Skeletal muscle cell (primary cell): Measurements from ENCODE around the gene CENPT.
"Not testable (repeated sequence)": the region's sequence is repeated elsewhere in the genome, so short reads cannot be mapped to it uniquely, and the experiment has no call there.

Source experiments
- DNase-seq: peaks from one replicate; pipeline ENCODE4 v3.0.0-alpha.2; 2010; ENCODE audit warnings: low read depth
- H3K4me3 ChIP-seq: 2 replicates; pipeline ENCODE4 v1.5.1; 2011; ENCODE audit warnings: low read depth, mild to moderate bottlenecking, control low read depth, low read length, moderate library complexity

The CENPT gene

DNA sequence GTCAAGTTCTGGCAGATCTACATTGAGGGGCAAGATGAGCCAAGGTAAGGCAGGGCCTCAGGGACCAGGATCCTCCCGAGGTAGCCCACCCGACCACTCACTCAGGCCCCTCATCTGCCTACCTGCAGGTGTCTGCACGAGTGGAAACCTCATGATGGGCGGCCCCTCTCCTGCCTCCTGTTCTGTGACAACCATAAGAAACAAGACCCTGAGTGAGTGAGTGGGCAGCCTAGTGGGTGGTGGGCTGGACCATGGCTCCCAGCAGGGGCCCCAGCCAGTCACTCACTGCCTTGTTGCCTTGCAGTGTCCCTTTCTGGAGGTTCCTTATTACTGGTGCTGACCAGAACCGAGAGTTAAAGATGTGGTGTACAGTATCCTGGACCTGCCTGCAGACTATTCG, 30.7 kb upstream of the CENPT start:
- H3K4me3 ChIP-seq: no peak overlapping the region
- DNase-seq: no peak

DNA sequence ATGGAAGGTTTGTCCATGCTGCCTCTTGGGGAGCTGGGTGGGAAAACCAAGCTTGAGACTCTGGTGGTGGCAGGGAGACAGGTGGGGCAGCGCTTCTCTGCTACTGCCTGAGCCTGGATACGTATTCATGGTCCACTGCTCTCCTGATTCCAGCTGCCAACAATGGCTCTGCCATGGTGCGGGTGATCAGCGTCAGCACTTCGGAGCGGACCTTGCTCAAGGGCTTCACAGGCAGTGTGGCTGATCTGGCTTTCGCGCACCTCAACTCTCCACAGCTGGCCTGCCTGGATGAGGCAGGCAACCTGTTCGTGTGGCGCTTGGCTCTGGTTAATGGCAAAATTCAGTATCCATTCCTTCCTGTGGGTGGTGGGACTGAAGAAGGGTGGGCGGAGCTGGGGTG, 29.6 kb upstream of the CENPT start:
- no peak overlapping the region for H3K4me3 ChIP-seq
- no peak for DNase-seq

DNA sequence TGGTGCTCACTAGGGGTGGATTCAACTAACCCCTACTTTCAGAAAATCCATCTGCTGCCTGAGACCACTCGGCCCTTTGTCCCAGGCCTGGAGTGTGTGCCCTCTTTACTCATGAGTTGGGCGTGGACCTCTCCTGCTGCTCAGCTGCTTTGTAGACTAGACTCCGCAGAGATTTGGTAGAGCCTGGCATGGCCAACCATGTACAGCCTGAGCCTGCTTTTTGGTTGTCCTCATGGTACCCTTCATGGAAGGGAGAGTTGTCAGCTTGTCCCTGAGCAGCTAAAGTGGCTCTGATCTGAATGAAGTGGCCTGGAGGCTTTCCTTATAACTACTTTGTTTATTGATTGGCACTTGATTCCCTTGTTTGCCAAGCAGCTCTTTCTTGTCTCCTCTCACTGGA, 26.9 kb upstream of the CENPT start:
- H3K4me3 ChIP-seq: peak overlapping the region; percentile 84
- no peak for DNase-seq

DNA sequence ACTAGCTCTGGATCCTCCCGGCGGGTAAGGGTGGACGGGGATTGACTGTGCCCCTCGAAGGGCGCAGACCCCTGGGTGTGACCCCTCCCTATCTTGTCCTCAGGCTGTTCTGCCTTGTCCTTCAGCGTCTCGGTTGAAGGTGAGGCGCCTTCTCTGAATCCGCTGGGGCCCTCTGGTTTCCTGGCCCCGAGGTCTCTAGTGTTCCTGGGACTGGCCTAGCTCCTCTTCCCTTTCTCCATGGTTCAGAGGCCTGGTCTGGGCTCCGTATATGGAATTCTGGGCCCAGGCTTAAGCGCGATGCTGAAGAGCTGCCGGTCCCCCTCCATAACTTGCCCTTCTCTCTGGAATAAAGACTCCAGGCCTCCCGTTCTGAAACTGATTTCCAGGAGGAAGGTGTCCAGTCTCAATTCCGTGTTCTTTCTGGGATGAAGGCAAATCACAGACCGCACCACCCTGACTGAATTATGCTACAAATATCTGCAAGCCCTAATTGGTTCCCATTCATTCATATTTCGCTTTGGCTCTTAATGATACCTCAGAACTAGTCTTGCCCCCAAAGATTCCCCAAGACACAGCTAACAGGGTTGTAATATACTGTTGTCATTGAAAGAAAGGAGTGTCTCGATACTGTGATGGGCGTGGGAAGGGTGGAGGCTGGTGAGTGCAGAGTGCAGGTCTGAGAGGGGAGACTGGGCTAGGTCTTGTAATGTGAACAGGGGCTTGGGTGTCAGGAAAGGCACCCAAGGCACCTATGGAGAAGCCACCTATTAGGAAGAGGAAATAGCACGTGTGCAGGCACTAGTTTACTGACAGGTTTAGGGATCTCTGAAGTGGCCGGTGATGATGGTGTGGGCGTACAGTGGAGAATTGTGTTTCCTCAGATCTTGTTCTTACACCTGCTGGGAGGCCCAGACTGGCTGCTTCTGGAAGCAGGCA, 26.2 kb upstream of the CENPT start:
- no peak for DNase-seq
- H3K4me3 ChIP-seq: peak overlapping the region; percentile 84

DNA sequence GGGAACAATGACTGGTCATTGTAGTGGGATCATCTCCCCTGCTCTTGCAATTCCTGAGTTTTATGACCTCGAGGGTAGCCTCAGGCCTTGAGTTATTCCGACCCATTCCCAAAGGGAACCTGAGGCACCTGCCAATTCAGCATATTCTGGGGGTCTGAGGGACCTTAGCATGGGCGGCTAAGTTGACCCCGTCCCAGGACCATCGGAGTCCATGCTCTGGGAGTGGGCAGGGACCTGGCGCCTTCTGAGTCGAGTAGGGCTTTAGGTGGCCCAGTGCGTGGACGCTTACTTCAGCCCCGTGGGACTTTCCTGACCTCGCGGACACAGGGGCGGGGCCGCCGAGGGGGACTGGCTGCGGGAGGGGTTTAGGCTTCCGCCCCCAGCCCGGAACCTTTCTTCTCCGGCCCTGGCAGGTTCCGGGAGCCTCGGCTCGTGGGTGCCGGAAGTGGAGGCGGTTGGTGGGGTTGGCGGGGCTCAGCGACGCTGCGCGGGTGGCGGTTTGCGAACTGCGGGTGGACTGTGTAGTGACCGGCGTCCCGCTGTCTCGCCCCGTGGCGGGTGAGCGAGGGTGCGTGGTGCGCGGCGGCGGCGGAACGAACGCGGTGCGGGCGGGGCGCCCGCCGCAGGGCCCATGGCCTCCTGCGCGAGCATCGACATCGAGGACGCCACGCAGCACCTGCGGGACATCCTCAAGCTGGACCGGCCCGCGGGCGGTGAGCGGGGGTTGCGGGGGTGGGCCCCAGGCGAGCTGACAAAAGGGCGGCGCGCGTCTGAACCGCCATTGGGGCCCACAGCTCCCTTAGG, 25.3 kb upstream of the CENPT start, which contains the start of gene EDC4:
EDC4 (plus strand) TSS at position 422 of the 804 bp plus-strand sequence; CDS start at position 632, 210 bp downstream.
- no peak for DNase-seq
- H3K4me3 ChIP-seq: peak within 1 kb of the TSS; percentile 84

DNA sequence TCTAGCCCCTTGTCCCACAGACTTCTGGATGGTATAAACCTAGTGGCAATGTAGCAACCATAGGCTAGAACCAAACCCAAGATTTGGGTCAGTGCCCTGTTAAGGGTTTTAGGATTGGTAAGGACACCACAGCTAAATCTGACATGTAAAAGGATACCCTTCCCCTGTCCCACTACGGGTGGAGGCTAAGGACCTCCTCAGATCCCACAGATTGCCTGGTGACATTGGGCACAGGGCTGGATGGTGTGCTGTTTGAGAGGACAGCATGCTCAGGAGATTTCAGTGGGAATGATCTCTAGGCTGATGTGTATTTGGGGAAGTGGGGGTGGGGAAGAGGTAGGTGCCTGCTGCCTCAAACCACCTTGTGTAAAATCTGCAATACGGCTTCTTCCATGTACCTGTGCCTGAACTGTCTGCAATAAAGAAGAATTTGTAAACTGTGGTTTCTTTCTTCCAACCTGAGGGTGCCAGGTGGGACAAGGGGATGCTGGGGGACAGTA, 24.7 kb upstream of the CENPT start:
- H3K4me3 ChIP-seq: no peak overlapping the region
- DNase-seq: no peak

DNA sequence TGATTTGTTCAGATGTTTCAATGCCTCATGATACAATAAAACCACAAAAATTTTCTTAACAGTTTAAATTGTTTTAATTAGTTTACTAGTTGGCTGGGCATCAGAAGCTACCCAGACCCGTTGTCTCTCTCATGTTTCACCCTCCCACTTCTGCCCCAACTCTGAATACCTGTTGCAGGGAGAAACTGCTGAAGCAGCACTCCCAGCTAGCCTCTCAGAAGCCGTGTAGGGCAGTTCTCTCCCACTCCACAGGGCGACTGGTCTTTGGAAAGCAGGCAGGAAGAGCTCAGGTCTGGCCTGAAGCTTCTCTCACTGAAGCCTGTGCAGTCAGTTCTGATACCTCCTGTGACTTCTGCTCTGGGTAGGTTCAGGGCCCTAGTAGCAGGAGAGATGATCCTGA, 23.8 kb upstream of the CENPT start:
- H3K4me3 ChIP-seq: no peak overlapping the region
- no peak for DNase-seq

DNA sequence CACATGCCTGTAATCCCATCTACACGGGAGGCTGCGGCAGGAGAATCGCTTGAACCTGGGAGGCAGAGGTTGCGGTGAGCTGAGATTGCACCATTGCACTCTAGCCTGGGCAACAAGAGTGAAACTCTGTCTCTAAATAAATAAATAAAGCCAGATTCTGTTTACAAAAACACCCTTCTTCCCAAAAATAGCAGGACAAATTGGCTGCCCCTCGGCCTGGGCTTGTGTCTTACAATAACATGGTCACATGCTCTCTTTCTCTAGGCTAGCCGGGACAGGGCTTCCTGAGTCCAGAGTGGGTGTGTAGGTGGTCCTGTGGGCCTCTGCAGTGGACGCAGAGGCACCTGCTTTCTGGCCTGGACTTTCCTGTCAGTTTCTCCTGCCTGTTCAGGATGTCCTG, 22.2 kb upstream of the CENPT start:
- H3K4me3 ChIP-seq: no peak overlapping the region

DNA sequence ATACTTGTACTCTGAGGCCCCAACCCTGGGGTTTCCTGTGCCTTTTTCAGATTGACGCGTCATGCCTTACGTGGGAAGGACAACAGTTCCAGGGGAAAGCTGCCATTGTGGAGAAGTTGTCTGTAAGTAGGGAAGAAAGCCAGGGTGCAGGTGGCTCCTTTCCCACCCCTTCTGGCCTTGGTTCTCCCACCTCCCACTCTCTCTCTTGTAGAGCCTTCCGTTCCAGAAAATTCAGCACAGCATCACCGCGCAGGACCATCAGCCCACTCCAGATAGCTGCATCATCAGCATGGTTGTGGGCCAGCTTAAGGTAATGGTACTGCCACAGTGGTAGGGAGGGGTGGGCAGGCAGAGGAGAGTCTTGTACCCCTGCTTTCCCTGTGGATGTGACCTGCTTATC, 20.8 kb upstream of the CENPT start:
- no peak for DNase-seq
- H3K4me3 ChIP-seq: no peak overlapping the region

More for the DNA sequence above, 22.2 kb upstream of the CENPT start:
- no peak for DNase-seq

DNA sequence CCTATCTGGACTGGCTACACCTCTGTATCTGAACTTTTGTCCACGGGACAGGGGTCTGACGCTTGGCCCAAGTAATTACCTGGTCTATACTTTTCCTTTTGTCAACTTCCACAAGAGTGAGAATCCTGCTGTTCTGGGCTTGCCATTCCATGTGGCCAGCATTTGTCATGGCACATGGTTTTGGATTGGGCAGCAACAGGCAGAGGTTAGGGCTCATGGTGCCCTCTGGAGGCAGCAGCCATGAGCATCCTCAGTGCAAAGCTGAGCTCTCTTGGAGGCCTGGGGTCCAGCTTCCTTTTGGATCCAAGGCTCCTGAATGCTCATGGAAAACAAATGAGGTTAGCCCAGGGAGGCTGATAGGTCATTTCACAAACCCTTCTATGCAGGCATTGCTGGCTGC, 17.8 kb upstream of the CENPT start:
- no peak overlapping the region for H3K4me3 ChIP-seq
- DNase-seq: no peak

DNA sequence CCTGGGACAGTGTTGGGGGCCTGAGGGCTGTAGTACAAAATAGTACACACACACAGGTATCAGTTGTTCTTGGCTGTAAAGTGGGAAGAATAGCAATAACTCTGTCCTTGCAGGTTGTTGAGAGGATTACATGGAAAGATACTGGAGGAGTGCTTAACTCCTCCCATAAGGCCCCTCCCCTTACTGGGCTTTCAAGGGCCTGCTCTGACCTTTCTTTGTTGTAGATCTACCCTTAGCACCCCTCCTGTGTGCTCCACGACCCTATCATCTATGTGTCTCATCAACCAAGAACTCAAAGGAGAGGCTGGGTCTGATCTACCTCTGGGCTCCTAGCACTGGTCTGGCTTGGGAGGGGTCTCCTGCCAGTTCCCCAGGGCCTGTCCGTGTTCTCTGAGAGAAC, 17.1 kb upstream of the CENPT start:
- H3K4me3 ChIP-seq: no peak overlapping the region
- no peak for DNase-seq

DNA sequence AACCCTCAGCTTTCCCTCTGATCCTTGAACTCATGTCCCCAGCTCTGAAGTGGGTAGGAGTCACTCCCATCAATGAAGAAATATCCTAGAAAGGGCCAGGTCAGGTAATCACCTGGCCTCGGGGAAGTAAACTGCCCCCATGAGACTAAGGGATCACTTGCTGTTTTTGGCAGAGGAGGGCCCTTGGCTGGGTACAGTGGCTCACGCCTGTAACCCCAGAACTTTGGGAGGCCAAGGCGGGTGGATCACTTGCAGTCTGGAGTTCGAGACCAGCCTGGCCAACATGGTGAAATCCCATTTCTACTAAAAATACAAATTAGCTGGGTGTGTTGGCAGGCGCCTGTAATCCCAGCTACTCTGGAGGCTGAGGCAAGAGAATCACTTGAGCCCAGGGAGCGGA, 16.6 kb upstream of the CENPT start:
- H3K4me3 ChIP-seq, DNase-seq: not testable (repeated sequence)

DNA sequence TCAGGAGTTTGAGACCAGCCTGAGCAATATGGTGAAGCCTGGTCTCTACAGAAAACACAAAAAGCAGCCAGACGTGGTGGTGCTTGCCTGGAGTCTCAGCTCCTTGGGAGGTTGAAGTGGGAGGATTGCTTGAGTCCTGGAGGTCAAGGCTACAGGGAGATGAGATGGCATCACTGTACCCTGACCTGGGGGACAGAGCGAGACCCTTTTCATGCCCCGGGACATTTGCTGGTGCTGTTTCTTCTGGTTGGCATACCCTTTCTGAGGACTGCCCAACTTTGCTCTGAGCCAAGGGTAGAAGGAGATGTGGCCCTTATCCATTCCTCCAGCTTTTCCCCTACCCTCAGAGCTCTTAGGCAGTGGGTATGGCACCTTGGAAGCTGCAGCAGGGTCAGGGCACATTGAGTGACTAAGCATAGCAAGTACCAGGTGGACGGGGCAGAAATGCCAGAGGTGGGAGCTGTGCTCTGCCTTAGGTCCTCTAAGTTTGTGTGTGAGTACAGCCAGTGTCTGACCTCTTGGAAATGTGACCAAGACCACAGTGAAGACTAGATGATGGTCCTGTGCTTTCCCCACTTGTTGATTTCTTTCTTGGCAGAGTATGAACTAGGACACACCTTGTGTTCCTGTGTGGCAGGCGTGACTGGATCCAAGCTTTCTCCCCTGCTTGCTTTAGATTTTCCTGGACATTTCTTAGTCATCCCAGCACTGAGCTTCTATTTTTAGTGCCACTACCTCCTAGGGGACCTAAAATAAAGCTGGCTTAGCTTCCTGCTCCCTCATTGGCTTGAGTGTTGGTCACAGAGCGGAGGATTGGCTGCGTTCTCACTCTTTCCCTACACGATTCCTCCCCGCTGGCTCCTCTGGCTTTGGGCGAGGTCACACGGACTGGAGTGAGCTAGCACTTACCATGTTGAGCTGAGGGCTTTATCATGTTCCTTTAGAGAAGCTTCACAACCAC, 15.4 kb upstream of the CENPT start:
- no peak for DNase-seq
- no peak overlapping the region for H3K4me3 ChIP-seq

DNA sequence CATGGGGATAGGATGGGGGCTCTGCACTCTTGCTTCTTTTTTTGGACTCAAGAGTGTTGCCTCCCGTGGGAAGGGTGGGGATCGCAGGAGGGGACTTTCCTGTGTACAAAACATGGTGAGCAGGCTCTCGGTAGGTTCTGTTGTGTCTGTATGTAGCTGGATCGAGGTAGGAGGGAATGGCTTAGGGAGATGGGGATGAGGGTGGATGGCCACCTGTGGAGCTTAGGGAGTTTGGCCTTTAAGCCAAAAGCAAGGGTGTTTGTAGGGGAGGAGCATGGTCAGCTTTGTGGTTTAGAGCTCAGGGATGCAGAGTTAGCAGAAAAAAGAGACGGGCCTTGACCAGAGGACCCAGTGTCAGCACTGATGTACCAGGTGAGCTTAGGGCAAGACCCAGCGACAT, 14.4 kb upstream of the CENPT start:
- no peak overlapping the region for H3K4me3 ChIP-seq
- DNase-seq: no peak

DNA sequence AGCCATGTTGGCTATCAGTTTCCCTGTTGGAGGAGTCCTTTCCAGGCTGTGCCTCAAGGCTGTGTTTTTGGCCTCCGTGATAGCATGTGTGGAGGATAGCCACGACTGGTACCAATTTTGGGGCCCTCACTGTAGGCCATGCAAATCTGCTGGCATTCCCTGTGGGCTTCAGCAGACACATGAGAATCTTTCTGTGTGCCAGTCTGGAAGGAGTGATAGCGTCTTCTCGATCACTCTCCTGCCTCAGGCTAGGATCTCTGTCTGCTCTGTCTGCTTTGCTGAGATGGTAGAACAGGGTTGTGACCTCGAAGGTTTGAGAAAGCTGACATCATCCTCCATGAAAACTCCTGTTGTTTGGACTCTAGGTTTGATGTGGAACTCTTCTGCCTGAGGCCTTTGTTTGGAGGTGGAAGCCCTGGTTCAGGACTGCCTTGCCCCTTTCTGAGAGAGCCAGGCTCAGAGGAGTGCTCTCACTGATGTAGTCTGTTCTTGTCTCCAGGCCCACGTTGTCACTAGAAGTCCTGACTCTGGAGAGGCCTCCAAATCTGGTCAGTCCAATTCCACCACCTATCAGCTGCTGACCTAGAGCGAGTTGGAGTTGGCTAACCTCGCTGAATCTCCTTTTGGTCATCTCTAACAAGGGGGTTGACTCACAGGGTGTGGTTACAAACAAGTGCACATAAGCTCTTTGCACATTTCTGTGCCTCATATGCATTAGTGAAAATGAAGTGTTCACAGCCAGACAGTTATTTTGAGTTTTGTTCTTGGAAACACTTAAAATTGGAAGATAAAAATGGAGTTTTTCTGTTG, 13.3 kb upstream of the CENPT start:
- H3K4me3 ChIP-seq: no peak overlapping the region
- DNase-seq: no peak

DNA sequence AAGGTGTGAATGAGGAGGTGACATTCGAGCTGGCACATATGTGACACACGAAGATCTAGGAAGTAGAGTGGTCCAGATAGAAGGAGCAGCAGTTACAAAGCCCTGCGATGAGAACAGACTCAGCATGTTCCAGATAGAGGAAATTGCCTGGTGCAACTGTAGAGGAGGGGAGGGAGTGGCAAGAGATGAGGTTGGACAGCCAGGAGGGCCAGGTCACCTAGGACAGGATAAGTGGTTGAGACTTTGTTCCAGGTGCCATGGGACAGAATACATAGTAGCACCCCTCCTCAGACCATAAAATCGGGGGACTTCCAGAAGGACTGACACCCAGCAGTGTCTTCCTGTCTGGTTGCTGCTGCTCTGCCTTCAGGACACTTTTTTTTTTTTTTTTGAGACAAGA, 11.0 kb upstream of the CENPT start:
- no peak overlapping the region for H3K4me3 ChIP-seq
- DNase-seq: no peak

DNA sequence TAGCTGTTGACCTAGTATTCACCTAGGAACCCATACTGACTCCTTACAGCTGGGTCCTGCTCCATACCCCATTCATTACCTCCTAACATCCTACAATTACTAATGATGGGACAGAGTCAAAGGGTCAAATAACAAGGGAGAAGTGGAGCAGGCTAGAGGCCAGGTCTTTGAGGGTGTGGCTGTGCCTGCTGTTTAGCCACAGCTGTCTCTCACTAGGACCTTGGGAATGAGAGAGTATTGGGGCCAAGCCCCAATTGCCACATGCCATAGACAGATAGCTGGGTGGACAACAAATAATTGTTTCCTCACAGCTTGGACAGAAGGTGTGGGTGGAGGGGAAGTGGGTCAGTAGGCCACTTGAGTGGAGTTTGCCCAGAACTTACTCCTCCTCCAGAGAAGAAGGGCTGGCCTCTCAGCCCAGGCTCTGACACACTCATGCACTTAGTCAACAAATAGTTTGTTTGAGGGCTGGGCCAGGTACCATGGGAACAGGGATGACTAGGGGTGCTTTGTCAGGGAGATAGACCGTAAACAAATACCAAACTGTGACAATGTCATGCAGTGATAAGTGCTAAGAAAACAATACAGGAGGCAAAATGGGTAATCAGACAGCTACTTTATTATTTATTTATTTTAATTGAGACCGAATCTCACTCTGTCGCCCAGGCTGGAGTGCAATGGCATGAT, 10.2 kb upstream of the CENPT start:
- no peak overlapping the region for H3K4me3 ChIP-seq
- peak; percentile 53 for DNase-seq
